ENCODE measurements around the gene CYB561A3. TPM values are rescaled to one million over a fixed set of nuclear protein-coding genes. Genes with fewer than 3 reads are reported as not detected.

The CYB561A3 gene
- polyA plus RNA-seq, 2 of the 4 experiments (the other 2 are of a cell fraction): 50.8 to 56.9 TPM

DNA sequence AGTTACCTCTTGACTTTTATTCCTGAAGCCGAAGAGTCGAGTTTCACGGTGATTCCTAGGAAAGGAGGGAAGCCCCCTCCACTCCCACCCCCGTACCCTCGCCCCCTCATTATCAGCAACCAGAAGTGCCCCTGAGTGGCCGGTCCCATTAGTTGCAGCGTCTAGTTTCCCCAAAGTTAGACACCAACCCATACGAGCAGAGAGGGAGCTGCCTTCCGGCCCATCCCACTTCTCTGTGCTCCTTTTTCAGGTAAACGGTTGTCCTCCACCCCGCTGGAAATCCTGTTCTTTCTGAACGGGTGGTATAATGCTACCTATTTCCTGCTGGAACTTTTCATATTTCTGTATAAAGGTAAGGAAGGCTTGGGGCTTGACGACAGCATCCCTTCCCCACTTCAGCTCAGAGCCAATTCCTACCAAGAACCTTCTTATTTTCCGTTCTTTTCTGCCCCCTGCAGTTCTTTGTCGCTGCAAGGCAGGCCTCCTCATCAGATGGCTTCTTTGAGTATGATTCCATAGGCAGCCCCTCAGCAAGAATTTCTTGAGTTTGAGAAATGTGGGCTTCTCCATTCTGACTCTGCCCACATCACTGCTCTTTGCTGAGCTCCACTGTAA, 31.4 kb upstream of the CYB561A3 start:
- ATAC-seq (peak; percentile 51 to 64; a peak in 5 of 6 replicates), FAIRE-seq (no peak), DNase-seq (ENCODE audit: low read depth in 1 of 2, low spot score in 1 of 2) (peak; percentile 28 to 35)
- peak overlapping the region; percentile 84 for H3K4me2 ChIP-seq
- ChIA-PET CTCF (interaction anchor here (1.2 to 17.4 kb wide), 12 partner anchors 8 to 351 kb away, joined by 3 to 521 read pairs (median 6); partner anchors contain the start of genes CYB561A3 and TMEM138), POLR2A (interaction anchor here (0.6 to 3.5 kb wide), 10 partner anchors 9 to 98 kb away, joined by 3 to 33 read pairs (median 8); partner anchors contain the start of genes CPSF7, CYB561A3, DDB1 and SDHAF2)
- 0 out of 3 replicates have a peak, but pooled peaks cover 2% of the 10 kb centered on the region for H3K9me3 ChIP-seq
- H3K4me1 ChIP-seq: 0 out of 3 replicates have a peak, but pooled peaks cover 8% of the 10 kb centered on the region
- 6% methylated on average over 15 of the region's 15 CpGs for WGBS (ENCODE audit: missing lambda C conversion rate)
- no peak for TF ChIP-seq KDM5A (IDR thresholded peaks at IDR 0.05)
- no peak for TF ChIP-seq PHF8 (IDR thresholded peaks at IDR 0.05; ENCODE audit: borderline replicate concordance, low read depth)
- TF ChIP-seq, protein P1, sequence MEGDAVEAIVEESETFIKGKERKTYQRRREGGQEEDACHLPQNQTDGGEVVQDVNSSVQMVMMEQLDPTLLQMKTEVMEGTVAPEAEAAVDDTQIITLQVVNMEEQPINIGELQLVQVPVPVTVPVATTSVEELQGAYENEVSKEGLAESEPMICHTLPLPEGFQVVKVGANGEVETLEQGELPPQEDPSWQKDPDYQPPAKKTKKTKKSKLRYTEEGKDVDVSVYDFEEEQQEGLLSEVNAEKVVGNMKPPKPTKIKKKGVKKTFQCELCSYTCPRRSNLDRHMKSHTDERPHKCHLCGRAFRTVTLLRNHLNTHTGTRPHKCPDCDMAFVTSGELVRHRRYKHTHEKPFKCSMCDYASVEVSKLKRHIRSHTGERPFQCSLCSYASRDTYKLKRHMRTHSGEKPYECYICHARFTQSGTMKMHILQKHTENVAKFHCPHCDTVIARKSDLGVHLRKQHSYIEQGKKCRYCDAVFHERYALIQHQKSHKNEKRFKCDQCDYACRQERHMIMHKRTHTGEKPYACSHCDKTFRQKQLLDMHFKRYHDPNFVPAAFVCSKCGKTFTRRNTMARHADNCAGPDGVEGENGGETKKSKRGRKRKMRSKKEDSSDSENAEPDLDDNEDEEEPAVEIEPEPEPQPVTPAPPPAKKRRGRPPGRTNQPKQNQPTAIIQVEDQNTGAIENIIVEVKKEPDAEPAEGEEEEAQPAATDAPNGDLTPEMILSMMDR (IDR thresholded peaks at IDR 0.05): peak; percentile 32
- TF ChIP-seq MAZ (IDR thresholded peaks at IDR 0.05; ENCODE audit: borderline replicate concordance, low read depth, low read length): no peak
- TF ChIP-seq, protein P2, sequence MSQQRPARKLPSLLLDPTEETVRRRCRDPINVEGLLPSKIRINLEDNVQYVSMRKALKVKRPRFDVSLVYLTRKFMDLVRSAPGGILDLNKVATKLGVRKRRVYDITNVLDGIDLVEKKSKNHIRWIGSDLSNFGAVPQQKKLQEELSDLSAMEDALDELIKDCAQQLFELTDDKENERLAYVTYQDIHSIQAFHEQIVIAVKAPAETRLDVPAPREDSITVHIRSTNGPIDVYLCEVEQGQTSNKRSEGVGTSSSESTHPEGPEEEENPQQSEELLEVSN (IDR thresholded peaks at IDR 0.05; ENCODE audit: borderline replicate concordance, low read depth): no peak
- TF ChIP-seq, protein P3, sequence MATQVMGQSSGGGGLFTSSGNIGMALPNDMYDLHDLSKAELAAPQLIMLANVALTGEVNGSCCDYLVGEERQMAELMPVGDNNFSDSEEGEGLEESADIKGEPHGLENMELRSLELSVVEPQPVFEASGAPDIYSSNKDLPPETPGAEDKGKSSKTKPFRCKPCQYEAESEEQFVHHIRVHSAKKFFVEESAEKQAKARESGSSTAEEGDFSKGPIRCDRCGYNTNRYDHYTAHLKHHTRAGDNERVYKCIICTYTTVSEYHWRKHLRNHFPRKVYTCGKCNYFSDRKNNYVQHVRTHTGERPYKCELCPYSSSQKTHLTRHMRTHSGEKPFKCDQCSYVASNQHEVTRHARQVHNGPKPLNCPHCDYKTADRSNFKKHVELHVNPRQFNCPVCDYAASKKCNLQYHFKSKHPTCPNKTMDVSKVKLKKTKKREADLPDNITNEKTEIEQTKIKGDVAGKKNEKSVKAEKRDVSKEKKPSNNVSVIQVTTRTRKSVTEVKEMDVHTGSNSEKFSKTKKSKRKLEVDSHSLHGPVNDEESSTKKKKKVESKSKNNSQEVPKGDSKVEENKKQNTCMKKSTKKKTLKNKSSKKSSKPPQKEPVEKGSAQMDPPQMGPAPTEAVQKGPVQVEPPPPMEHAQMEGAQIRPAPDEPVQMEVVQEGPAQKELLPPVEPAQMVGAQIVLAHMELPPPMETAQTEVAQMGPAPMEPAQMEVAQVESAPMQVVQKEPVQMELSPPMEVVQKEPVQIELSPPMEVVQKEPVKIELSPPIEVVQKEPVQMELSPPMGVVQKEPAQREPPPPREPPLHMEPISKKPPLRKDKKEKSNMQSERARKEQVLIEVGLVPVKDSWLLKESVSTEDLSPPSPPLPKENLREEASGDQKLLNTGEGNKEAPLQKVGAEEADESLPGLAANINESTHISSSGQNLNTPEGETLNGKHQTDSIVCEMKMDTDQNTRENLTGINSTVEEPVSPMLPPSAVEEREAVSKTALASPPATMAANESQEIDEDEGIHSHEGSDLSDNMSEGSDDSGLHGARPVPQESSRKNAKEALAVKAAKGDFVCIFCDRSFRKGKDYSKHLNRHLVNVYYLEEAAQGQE (IDR thresholded peaks at IDR 0.05): no peak
- TF ChIP-seq KDM1A (IDR thresholded peaks at IDR 0.05; ENCODE audit: low read depth): no peak
- peak; percentile 41 to 49; a peak in 4 of 5 replicates for TF ChIP-seq RAD21 (conservative IDR thresholded peaks at IDR 0.05 in 1 of 2, IDR thresholded peaks at IDR 0.05 in 1 of 2)
- H3K4me3 ChIP-seq: peak overlapping the region; percentile 69
- peak overlapping the region; percentile 82 to 90 for H3K27ac ChIP-seq

DNA sequence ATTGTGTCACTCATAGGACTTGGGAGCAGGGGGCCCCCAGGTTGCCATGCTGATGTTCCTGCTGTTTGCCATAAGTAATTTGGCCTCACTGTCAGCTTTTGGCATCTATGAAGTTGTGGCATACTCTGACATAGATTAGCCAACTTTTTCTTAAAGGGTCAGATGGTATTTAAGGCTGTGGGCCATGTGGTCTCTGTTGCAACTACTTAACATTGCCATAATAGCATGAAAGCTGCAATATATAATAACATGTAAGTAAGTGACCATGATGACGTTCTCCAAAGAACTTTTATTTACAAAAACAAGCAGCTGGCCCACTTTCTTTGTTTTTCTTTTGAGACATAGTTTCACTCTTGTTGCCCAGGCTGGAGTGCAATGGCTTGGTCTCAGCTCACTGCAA, 28.5 kb upstream of the CYB561A3 start:
- Histone ChIP-seq H3K4me2 (no peak overlapping the region), H3K4me1 (0 out of 3 replicates have a peak, but pooled peaks cover 8% of the 10 kb centered on the region), H3K4me3 (no peak overlapping the region), H3K27ac (no peak overlapping the region), H3K9me3 (0 out of 3 replicates have a peak, but pooled peaks cover 2% of the 10 kb centered on the region)
- 89% methylated on average over 1 of the region's 1 CpG for WGBS (ENCODE audit: missing lambda C conversion rate)
- FAIRE-seq (no peak), ATAC-seq (no peak), DNase-seq (ENCODE audit: low read depth in 1 of 2, low spot score in 1 of 2) (no peak)
- ChIA-PET POLR2A (no interaction called here), CTCF (interaction anchor here (1.0 to 17.4 kb wide), 5 partner anchors 30 to 59 kb away, joined by 3 to 521 read pairs (median 4); partner anchors contain the start of genes CYB561A3 and TMEM138)
- TF ChIP-seq HOXB5 (CRISPR knock-in tag; IDR thresholded peaks at IDR 0.05): no peak
- TF ChIP-seq, protein P4, sequence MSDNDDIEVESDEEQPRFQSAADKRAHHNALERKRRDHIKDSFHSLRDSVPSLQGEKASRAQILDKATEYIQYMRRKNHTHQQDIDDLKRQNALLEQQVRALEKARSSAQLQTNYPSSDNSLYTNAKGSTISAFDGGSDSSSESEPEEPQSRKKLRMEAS (IDR thresholded peaks at IDR 0.05): no peak
- TF ChIP-seq EP300 (IDR thresholded peaks at IDR 0.05): no peak
- TF ChIP-seq CBX2 (IDR thresholded peaks at IDR 0.05; ENCODE audit: borderline replicate concordance, low read depth): no peak

Measured in A549 (cell line).